ENCODE results near the gene GRIK5. TPM values are rescaled to one million over a fixed set of nuclear protein-coding genes. Genes with fewer than 3 reads are reported as not detected.

Gene GRIK5
- polyA plus RNA-seq, 1 donor (not counting 4 experiments of a cell fraction or from before 2014, with no cell fraction given), result 0.17 TPM

GRCh38 chr19:42078538-42079275 lies 8.7 kb upstream of the GRIK5 start:
- Histone ChIP-seq H3K9me3 (ENCODE audit: control insufficient read depth, low read depth, low read length) (no peaks in the 10 kb centered on the region), H3K4me3 (ENCODE audit: control insufficient read depth in 2 of 3, extremely low read depth in 1 of 3, insufficient read depth in 2 of 3, low read depth in 1 of 3, low read length in 3 of 3) (no peak overlapping the region), H4K20me1 (ENCODE audit: control insufficient read depth, extremely low read depth, insufficient read depth, low read length) (peaks cover 29% of the 10 kb centered on the region), H3K36me3 (ENCODE audit: control insufficient read depth in 2 of 2, extremely low read depth in 1 of 2, insufficient read depth in 2 of 2, low read length in 2 of 2) (peaks cover 26 to 28% of the 10 kb centered on the region in 2 experiments), H3K9me1 (ENCODE audit: control insufficient read depth, extremely low read depth, insufficient read depth, low read length) (peaks cover 10% of the 10 kb centered on the region), H3K4me1 (ENCODE audit: control insufficient read depth, extremely low read depth, insufficient read depth, low read length) (peaks cover 33% of the 10 kb centered on the region), H3K79me2 (ENCODE audit: control insufficient read depth, insufficient read depth, low read length) (peaks cover 61% of the 10 kb centered on the region), H3K9ac (ENCODE audit: control insufficient read depth, extremely low read depth, insufficient read depth, low read length) (no peak overlapping the region), H3K27me3 (ENCODE audit: control insufficient read depth, extremely low read depth, insufficient read depth, low read length) (no peaks in the 10 kb centered on the region), H2AFZ (ENCODE audit: control insufficient read depth, low read length) (no peak overlapping the region), H3K27ac (ENCODE audit: control insufficient read depth, insufficient read depth, low read length) (no peak overlapping the region), H3K4me2 (ENCODE audit: control insufficient read depth, extremely low read depth, insufficient read depth, low read depth, low read length) (peak overlapping the region; percentile 16)
- TF ChIP-seq EZH2 (IDR thresholded peaks at IDR 0.05; ENCODE audit: low read length), result no peak
- TF ChIP-seq, protein P1, sequence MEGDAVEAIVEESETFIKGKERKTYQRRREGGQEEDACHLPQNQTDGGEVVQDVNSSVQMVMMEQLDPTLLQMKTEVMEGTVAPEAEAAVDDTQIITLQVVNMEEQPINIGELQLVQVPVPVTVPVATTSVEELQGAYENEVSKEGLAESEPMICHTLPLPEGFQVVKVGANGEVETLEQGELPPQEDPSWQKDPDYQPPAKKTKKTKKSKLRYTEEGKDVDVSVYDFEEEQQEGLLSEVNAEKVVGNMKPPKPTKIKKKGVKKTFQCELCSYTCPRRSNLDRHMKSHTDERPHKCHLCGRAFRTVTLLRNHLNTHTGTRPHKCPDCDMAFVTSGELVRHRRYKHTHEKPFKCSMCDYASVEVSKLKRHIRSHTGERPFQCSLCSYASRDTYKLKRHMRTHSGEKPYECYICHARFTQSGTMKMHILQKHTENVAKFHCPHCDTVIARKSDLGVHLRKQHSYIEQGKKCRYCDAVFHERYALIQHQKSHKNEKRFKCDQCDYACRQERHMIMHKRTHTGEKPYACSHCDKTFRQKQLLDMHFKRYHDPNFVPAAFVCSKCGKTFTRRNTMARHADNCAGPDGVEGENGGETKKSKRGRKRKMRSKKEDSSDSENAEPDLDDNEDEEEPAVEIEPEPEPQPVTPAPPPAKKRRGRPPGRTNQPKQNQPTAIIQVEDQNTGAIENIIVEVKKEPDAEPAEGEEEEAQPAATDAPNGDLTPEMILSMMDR (optimal IDR thresholded peaks at IDR 0.05 in 1 of 3, IDR thresholded peaks at IDR 0.05 in 1 of 3, conservative IDR thresholded peaks at IDR 0.05 in 1 of 3; ENCODE audit: extremely low read depth in 1 of 3, insufficient read depth in 2 of 3, low read length in 3 of 3), result no peak
- no peak for DNase-seq (ENCODE audit: low read depth, low spot score)
- dilution Hi-C loops (cut with MboI; ENCODE audit: extremely low pct_ligation_motif_present, low sequenced_read_pairs), result no loop called here
- FAIRE-seq, result no peak

DNA sequence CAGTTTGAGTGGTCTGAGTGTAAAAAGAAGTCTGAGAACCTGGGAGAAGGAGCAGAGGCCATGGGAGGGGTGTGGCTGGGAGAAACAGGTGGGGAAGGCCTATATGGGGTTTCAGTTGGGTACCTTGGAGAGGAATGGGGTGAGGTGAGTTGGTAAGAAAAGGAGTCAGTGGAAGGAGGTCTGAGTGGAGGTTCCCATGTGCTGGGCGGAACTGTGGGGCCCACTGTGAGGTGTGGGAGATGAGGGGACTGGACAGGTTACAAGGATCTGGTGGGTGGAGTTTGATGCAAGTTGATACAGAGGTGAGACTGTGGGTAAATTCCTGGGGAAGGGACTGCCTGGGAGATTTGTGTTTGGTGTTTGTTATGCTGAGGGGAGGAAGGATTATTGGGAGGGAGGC lies 8.1 kb upstream of the GRIK5 start:
- no peak for FAIRE-seq
- Histone ChIP-seq H2AFZ (ENCODE audit: control insufficient read depth, low read length) (no peak overlapping the region), H3K36me3 (ENCODE audit: control insufficient read depth in 2 of 2, extremely low read depth in 1 of 2, insufficient read depth in 2 of 2, low read length in 2 of 2) (peaks cover 26 to 28% of the 10 kb centered on the region in 2 experiments), H3K27ac (ENCODE audit: control insufficient read depth, insufficient read depth, low read length) (no peak overlapping the region), H3K4me3 (ENCODE audit: control insufficient read depth in 2 of 3, extremely low read depth in 1 of 3, insufficient read depth in 2 of 3, low read depth in 1 of 3, low read length in 3 of 3) (peak overlapping the region in 1 of 3 experiments; percentile 92), H4K20me1 (ENCODE audit: control insufficient read depth, extremely low read depth, insufficient read depth, low read length) (peaks cover 29% of the 10 kb centered on the region), H3K9ac (ENCODE audit: control insufficient read depth, extremely low read depth, insufficient read depth, low read length) (no peak overlapping the region), H3K9me1 (ENCODE audit: control insufficient read depth, extremely low read depth, insufficient read depth, low read length) (peaks cover 10% of the 10 kb centered on the region), H3K79me2 (ENCODE audit: control insufficient read depth, insufficient read depth, low read length) (peaks cover 61% of the 10 kb centered on the region), H3K4me2 (ENCODE audit: control insufficient read depth, extremely low read depth, insufficient read depth, low read depth, low read length) (peak overlapping the region; percentile 84), H3K4me1 (ENCODE audit: control insufficient read depth, extremely low read depth, insufficient read depth, low read length) (peaks cover 35% of the 10 kb centered on the region), H3K9me3 (ENCODE audit: control insufficient read depth, low read depth, low read length) (no peaks in the 10 kb centered on the region), H3K27me3 (ENCODE audit: control insufficient read depth, extremely low read depth, insufficient read depth, low read length) (no peaks in the 10 kb centered on the region)
- dilution Hi-C loops (cut with MboI; ENCODE audit: extremely low pct_ligation_motif_present, low sequenced_read_pairs), result no loop called here
- TF ChIP-seq EZH2 (IDR thresholded peaks at IDR 0.05; ENCODE audit: low read length), result no peak
- TF ChIP-seq, protein P1 (optimal IDR thresholded peaks at IDR 0.05 in 1 of 3, IDR thresholded peaks at IDR 0.05 in 1 of 3, conservative IDR thresholded peaks at IDR 0.05 in 1 of 3; ENCODE audit: extremely low read depth in 1 of 3, insufficient read depth in 2 of 3, low read length in 3 of 3), result no peak
- DNase-seq (ENCODE audit: low read depth, low spot score), result no peak
